Erythroblast (primary cell): ENCODE data around the gene NKD2.

Source experiments
- GATA1 ChIP-seq: IDR thresholded peaks from 2 replicates; pipeline ENCODE4 v1.6.1; 2011; ENCODE audit warnings: low read depth, mild to moderate bottlenecking, control low read depth, low read length, moderate library complexity
- POLR2A ChIP-seq: IDR thresholded peaks from 2 replicates; pipeline ENCODE4 v1.6.1; 2011; ENCODE audit warnings: mild to moderate bottlenecking, low read length

DNA sequence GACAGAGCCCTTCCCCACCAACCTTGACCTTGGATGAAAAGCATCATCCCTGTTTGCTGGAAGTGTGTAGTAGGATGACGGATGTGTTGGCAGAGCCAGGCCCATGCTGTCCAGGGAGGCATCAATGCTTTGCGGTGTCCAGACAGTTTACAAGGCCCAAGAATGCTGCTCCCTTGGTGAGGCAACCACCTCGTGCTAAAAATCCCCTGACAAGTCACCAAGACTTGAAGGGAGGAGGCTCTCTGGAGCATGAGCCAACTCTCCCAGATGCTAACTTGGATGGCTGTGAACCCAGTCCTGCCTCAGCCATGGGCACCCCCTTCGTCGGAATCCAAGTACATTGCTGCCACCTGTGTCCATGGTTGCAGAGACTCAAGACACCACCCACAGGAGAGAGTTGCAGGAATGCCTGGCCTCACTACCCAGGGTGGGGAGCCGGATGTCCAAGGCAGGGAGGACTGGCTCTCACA, 9.5 kb upstream of the NKD2 start:
- no peak for TF ChIP-seq POLR2A
- no peak for TF ChIP-seq GATA1
